Transverse colon (tissue), 4 donors: ENCODE data around the gene SCGB1C1.

ENCODE experiments used
- CTCF ChIP-seq, 5 experiments: fragments of 200-600 bp in 3 of 5; fragments of 450-650 bp in 2 of 5; sonication (generic) in 3 of 5; IDR thresholded peaks; 1 replicate in 2 of 5; 2 replicates in 3 of 5; pipeline ENCODE4 v1.5.1; 2016 to 2017; ENCODE audit warnings: antibody characterized with exemption in 5 of 5, inconsistent platforms in 3 of 5, mild to moderate bottlenecking in 2 of 5, moderate library complexity in 1 of 5
- EP300 ChIP-seq: sonication (generic); formaldehyde crosslinking; IDR thresholded peaks from one replicate; pipeline ENCODE4 v1.6.1; 2017; ENCODE audit warnings: antibody characterized with exemption, low read depth
- POLR2A ChIP-seq: fragments of 450-650 bp; IDR thresholded peaks from one replicate; pipeline ENCODE4 v1.6.1; 2016; ENCODE audit warnings: antibody characterized with exemption, mild to moderate bottlenecking, moderate library complexity
- POLR2AphosphoS5 ChIP-seq, 3 donors: sonication (generic); formaldehyde crosslinking; IDR thresholded peaks; one replicate each; pipeline ENCODE4 v1.6.1; 2016; ENCODE audit warnings: antibody characterized with exemption in 3 of 3

GRCh38 chr11:208917-209260 is 16.0 kb downstream of the SCGB1C1 start:
- TF ChIP-seq POLR2A (no peak), CTCF (IDR thresholded peaks at IDR 0.05) (no peak), POLR2AphosphoS5 (IDR thresholded peaks at IDR 0.05) (no peak), EP300 (no peak)
